ENCODE results near the gene MUC3A.
"Not testable (repeated sequence)": the region's sequence is repeated elsewhere in the genome, so short reads cannot be mapped to it uniquely, and the experiment has no call there.

- not testable (repeated sequence) for TF ChIP-seq POLR2AphosphoS5, POLR2A (IDR thresholded peaks at IDR 0.05; ENCODE audit: low read depth, low read length)
Observed at GRCh38 chr7:100936167-100936566, 13.2 kb upstream of the MUC3A start.
